Aortic smooth muscle cell (primary cell): ENCODE data around the gene TBL1Y. TPM values are rescaled to one million over a fixed set of nuclear protein-coding genes. Genes with fewer than 3 reads are reported as not detected.

Experiments
- total RNA-seq: library from RNA; depleted of rRNA; stranded (reverse); fragments of >200 nt; gene quantifications from 2 replicates; pipeline ENCODE4 v1.2.3, GENCODE V29; 2014

The TBL1Y gene
- total RNA-seq: not detected in 2 replicates

DNA sequence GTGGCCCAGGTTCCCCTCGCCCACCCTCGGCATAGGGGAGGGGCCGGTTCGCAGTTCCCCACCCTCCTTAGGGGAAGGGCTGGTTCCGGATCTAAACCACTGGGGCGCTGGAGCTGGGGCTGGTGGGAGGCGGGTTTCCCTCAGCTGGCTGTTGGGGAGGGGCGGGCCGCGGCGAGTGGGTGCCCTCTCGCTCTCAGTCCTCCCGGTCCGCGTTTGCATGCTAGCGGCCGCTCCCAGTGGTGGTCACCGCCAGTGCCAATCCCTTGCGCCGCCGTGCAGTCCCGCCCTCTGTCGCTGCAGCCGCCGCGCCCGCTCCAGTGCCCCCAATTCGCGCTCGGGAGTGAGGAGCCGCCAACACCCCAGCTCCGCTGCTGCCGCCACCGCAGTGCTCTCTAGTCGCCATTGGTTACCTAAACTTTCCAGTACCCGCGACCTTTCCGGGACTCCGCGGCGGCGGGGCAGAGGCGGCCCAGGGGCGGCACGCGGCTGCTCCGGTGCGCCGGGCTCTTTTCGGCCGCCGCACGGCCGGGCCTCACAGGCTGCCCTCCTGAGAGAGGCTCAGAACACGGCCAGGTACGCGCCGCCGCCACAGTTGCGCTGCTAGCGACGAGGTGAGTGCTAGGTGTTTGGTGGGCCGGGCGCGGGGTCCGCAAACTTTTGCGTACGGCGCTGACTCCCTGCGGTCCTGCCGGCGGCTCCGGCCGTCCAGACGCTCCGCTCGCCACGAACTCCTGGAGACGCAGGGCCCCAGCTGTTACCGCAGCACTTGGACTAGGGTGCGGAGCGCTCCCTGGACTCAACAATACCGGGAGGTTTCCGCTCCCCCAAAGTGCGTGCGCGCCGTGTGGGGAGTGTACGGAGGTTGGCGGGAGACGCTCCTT lies at the start of gene TBL1Y:
Gene TBL1Y (plus strand): TSS at position 326 of the 881 bp plus-strand sequence. CDS start 114,388 bp downstream, outside the sequence.

DNA sequence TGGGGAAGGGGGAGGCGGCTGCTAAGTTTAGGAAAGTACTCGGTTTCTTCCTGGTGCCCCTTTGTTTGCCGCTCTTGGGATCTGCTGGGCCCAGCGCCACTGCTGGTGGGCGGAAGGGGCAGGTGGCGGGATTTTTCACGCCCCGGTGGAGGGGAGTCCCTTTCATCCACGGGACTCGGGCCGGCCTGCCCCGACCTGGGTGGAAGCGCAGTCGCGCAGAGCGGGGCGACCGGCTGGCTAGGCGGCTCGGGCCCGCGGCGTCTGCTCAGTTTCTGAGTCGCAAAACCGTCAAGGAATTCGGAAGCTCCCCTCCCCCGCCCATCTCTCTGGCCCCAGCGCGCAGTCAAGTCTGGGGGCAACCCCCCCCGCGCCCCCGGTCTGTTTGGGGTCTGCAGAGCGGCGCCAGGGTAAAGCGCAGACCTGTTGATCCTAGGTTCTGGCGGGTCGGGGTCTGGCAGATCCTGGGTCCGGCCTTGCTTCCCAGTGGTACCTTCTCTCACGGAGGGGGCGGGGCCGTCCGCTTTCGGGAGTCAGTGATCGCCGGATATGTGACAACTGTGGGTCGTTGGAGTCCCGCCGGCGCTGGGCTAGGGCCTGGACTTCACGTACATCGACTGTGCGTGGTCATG lies 870 bp downstream of the TBL1Y start, which contains the start of gene AMELY:
Gene AMELY (minus strand): TSS at position 500 of the 629 bp plus-strand sequence. CDS start 39,144 bp downstream, outside the sequence.

Other genes with a start within 250 kb of the TBL1Y start
- gene AMELY, start 1.1 kb downstream of the TBL1Y start, total RNA-seq: not detected in 2 replicates